HG03558 (cell line): ENCODE results near the gene L3MBTL4.
"Not testable (repeated sequence)": the region's sequence is repeated elsewhere in the genome, so short reads cannot be mapped to it uniquely, and the experiment has no call there.

ENCODE experiments used
- ATAC-seq: cut with Tn5 transposase; IDR thresholded peaks from one replicate; pipeline ENCODE4 v1.9.1; 2021; ENCODE audit warnings: moderate number of reproducible peaks; ENCODE audit not compliant: unreplicated experiment; ENCODE audit errors: extremely low read depth

The L3MBTL4 gene

DNA sequence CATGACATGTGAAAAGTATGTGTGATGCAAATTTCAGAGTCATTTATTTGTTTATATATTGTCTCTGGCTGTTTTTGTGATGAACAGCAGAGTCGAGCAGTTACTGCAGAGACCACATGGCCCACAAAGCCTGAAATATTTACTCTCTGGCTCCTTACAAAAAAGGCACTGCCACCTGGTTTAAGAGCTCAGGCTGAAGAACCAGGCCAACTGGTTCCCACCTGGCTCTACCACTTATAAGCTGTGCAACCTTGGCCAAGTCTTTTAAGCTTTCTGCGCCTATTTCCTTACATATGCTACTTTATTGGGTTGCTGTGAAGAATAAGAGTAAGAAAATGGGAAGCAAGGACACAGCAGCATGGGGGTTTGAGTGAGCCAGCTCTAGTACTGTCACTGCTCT is 207.6 kb downstream of the L3MBTL4 start:
- no peak for ATAC-seq

DNA sequence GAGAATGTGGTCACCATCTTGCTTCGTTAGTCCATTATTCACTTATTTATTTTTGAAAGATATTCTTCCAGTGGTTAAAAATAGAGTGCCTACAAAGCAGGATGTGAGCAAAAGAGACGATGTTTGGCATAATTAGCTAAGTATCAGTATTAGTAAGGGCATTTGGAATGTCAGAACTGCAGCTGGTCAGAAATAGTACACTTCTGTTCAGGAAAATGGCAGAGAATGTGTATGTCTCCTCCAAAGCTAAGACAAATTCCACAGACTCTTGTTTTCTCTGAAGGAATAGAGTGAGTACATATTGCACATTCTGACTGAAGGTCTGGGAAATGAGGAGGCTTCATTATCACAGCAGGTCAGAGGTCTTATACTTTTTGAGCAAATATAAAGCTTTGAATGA is 209.0 kb downstream of the L3MBTL4 start:
- ATAC-seq = no peak

DNA sequence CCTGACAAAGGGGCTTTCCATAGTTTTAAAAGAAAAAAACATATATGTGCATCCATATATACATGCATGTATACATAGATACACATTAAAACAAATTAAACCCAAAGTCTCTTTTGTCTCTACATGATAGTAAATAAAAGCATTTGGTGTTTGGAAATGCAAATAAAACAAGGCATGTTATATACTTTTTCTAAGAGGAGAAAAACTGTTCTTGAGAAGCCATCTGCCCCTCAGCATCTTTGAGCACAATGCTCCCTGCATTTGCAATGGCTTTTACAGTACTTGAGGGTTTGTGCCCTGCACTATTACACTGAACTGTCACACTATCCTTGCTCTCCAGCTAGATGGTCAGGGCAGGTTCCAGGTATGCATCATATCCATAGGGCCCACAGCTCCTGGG is 210.2 kb downstream of the L3MBTL4 start:
- ATAC-seq = no peak

DNA sequence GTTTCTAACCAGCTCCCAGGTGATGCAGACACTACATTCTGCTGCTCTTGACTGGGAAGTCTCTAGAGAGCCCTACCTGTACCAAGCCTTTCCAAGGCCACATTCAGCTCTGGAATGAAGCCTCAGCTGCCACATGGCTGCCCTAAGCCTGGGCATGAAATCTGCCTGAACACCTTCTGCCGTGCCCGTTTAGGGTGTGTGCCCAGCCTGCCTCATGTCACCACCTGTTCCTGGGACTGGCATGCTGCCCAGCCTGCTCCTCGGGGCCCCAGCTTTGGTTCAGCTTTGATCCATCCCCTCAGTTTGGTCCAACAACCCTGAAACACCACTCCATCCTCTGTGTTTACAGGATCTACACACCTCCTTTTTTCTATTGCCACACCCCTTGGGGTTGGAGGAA is 210.9 kb downstream of the L3MBTL4 start:
- ATAC-seq = no peak

DNA sequence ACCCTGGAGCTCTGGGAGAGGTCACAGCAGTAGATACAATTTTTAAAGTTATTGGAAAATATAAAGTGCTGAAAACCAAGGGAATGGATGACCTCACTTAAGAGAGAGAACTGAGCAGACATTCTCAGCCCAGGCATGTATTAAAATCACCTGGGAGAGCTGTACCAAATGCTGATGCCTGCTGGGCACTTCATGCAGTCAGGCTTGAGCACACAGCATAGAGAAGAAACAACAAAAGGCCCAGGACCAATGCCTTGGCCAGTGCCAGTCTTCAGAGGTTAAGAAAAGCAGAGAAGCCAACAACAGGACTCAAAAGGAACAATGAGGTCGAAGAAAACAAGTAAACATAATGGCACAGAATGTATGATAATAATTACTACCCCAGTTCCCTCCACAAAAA is 211.8 kb downstream of the L3MBTL4 start:
- ATAC-seq = no peak

DNA sequence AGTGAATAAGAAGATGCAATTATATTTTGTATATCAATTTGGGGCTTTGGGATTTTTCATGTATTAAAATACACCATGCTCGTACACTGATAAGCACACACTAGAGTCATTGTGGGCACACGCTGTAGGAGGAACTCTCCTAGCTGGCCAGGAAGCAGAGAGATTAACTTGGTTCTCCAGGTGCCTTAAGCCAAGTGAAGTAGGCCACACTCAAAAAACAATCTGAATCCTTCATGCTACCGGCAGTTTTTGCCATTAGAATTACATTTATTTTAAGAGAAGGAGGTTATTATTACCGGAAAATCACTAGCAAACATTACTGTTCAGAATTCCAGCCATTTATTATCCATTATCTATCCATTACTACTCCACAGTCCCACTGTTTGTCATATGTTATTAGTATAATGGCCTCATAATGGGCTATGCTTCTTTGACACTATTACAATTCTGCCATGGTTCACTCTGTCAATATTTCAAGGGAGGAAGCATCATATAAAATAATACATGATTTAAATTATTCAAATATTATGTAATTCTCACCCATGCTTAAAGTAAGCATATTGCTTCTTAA is 214.4 kb downstream of the L3MBTL4 start:
- no peak for ATAC-seq

DNA sequence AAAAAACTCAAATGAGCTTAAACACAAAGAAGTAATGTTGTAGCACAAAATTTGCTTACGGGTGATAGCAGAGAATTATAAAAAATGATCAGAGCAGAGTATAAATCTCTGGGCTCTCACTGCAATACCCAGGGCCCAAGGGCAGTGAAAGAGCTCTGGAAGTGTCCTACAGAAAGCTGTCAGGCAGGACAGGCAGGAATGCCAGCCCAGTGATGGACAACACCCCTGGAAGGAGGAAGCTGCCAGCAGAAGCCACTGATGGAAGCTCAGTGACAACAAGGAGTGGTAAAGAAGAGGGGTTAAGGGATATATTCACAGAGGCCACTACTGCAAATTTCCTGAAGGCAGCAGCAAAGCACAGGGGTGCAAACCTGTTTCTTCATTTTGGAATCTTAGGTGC is 214.9 kb downstream of the L3MBTL4 start:
- ATAC-seq = no peak

DNA sequence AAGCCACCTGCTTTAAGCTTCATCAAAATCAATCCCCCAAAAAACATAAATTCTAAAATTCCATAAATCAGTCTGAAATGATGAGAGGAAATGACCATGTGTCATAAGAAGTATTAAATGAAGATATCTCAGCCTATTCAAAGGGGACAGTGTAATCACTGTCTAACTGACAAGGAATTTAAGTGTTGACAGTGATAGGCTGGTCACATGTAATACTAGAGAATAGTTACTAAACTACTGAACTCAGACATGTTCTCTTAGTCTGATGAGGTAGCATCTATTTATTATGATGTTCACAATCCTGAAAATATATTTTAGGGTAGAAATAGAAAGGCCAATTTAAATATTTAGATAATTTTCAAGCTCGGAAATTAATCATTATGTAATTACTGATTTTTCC is 216.1 kb downstream of the L3MBTL4 start:
- ATAC-seq = no peak

DNA sequence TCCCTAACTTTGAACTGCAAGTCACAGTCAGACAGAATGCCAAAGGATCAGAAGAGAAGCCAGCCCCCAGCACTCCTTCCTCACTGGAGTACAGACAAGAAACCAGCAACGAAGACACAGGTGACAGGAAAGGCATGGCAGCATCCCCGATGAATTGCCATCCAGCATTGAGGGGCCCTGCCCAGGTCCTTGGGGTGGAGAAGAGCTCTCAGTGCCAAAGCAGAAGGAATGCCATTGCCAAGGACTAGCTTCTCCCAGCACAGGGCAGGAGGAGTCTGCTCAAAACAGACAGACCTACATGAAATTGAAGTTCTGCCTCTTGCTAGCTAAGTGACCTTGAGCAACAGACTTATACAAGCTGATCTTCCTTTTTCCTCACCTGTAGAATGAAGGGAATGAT is 220.1 kb downstream of the L3MBTL4 start:
- no peak for ATAC-seq

DNA sequence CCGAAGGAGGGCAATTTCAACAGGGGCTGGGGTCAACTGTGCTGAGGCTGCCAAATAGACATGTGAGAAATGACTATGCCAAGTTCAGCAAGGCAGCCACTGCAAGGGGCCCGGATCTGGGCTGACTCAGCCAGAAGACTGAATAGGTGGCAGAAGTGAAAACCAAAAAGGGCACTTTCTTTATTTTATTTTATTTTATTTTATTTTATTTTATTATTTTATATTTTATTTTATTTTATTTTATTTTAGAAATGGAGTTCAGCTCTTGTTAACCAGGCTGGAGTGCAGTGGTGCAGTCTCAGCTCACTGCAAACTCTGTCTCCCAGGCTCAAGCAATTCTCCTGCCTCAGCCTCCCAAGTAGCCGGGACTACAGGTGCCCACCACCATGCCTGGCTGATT is 228.9 kb downstream of the L3MBTL4 start:
- not testable (repeated sequence) for ATAC-seq

DNA sequence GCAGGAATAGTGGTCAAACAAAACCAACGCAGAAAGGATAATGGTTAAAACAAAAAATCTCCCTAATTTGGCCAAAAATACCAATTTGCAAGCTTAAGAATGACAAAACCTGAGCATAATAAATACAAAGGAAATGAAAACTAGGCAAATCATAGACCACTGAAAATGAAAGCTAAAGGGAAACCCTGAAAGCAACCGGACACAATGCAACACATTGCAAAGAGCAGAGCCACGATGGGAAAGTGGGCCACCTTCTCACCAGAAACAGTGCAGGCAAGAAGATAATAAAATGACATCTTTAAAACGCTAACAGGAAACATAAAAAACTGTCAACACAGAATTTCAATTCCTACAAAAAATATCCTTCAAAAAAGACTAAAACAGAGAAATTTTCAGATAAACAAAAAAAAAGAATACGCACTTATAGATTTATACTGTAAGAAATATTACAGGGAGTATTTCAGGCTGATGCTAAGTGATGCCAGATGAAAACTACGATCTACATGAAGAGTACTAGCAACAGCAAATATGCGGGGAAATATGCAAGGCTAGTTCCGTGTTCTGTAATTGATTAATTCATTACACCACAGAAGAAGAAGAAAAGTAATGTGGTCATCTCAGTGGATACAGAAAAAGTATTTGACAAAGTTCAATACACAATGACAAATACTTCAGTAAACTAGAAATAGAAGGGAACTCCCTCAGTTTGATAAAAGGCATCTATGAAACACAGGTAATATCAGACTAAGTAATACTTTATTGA is 239.5 kb downstream of the L3MBTL4 start:
- no peak for ATAC-seq

DNA sequence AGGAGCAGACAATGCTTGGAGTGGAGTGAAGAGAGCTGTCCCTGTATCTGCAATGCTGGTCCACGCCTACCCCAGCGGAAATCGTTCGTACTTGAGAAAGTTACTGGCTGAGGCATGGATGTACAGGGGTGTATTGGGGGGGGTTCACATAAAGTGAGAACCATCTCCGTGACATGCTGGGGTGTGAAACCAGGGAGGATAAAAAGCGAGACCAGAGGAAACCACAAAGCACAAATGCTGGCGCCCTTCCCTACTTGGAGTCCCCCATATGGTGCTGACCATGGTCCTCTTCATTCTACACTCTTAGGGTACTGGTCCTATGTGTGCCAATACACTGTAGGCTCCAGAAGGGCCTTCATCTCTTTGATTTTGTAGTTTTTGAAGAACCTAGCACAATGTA is 244.1 kb downstream of the L3MBTL4 start:
- ATAC-seq = no peak

DNA sequence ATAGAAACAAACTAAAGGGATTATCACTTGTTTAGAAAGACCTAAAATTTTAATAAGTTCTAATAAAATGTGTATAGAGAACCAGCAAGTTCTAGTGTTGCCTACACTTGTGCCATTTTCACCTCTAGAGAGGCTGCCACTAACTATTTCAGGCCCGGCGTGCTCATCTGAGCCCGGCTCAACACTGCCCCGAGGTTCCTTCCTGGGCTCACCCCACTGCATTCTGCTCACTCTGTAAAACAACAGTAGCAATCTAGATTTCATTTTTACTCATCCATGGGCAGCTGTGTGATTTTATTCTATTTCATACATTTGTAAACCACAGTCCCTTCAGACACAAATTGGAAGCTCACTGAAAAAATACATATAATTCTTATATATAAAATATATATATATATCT is 253.2 kb downstream of the L3MBTL4 start:
- no peak for ATAC-seq

DNA sequence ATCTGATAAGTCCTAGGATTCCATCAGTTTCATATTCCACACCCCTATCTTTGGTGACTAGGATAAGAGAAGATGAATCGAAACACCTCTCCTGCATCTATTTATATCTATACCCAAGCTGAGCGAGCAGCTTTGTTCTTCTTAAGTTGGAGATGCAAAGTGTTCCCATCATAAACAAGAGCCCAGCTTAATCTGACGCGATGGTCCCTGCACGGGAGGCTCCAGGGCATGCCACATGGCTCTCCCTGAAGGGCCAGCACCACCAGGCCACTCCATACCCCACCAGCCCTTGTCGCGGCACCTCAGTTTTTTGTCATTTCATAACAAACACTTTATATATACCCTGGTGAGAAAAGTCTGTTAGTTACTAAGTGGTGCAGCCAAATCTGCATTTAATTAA is 255.3 kb downstream of the L3MBTL4 start:
- ATAC-seq = no peak

DNA sequence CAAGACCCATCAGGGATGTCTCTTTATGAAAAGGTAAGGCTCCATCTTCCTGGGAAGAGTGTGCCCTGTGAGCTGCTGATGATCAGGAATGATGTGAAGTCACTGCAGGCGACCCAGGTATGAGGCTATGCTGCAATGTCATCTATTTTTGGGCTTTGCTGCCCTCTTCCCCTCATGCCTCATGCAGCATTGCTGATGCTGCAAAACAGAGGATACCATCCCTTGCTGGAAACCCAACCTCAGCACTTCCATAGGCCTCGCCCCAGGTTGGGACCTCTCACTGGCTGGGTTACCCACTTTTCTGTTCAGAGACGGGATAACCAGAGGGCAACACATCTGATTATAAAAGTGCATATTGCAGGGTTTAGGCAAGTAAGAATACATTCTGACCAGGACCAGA is 255.8 kb downstream of the L3MBTL4 start:
- ATAC-seq = no peak

DNA sequence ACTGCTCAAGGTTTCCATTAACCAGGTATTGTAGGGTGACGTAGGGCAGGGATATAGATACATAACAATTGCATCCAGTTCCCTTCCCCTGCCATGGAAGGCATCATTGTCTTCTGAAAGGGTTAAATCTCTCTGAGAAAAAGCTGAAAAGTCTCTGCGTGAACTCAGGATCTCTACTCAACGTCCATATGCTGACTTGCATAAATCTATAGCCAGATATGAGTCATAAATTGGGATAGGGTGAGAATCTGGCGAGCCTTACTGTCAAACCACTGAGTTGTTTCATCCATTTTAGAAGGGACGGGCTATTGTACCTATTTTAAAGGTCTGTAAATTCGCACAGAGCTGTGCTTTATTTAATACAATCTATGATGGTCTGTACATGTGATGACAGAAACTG is 258.3 kb downstream of the L3MBTL4 start:
- ATAC-seq = no peak

DNA sequence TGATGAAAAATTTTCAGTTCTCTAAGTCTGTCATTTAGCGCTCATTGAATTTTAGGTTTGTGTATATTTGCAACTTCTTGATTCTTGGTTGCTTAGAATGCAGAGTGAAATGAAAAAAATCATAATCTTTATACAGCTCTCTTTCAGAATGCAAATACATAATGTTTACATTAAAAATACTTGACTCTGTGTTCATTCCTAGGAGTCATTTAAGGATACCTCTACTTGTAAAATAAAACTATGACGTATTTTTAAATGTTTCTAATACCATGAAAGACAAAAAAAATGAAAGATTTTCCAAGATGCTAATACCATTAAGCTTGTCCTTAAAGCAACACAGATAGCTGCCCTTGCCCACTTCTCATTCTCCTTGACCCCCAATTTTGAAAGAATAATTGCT is 259.0 kb downstream of the L3MBTL4 start:
- no peak for ATAC-seq

DNA sequence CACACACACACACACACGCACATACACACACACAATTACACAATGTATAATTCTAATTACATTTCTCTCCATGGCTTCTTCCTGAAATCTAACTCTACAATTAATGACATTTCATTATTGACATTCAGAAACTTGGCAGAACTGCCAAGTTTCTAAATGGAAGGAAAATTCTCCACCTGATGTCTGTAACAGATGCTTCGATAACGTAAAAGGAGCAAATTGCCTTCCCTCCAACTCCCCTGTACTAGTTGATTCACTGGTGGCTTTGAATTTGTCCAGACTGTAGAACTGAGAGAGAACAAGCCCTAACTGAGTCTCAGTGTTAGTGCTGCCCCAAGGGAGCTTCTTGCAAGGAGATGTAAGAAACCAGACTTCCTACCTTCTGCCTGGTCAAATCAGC is 264.3 kb downstream of the L3MBTL4 start:
- no peak for ATAC-seq

DNA sequence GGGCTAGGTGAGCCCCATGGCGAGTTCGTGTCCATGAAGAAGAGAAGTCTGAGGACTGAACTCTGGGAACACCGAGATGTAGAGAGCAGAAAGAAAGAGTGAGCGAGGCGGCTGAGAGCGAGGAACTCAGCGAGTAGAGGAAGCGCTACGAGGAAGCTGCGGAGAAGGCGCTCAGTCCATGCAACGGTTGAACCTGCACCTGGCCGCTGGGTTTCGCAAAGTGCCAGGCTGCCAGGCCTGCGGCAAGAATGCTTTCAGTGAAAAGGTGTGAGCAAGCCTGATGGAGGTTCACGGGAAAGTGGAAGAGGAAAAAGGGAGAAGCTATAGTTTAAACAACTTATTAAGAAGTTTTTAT is 268.4 kb downstream of the L3MBTL4 start:
- ATAC-seq = no peak

DNA sequence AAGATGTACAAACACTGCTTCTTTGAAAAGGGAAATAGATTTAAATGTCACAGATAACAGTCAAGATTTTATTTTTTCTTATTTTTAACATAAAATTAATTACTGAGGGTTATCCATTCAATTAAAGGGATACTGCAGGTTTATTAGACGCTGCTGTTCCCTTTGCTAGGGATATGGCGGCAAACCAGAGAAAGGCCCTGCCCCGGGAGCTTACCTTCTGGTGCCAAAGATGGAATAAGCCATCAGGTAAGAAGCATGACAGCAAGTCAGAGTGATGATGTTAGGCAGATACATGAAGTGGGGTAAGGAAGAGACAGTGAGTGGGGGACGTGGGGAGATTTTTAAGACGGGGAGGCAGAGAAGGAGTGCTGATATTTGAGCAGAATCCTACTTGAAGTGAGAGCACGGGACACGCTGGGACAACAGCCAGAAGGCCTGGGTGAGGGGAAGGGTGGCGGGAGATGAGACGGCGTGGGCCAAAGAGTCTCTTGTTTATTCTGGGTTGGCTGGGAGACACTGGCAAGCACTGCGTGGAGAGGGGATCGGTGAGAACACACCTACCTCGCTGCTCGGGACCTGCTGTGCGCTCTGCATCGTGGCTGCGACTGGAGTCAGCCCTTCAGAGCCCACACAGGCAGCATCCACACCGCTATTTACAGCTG is 268.9 kb downstream of the L3MBTL4 start:
- ATAC-seq = no peak

DNA sequence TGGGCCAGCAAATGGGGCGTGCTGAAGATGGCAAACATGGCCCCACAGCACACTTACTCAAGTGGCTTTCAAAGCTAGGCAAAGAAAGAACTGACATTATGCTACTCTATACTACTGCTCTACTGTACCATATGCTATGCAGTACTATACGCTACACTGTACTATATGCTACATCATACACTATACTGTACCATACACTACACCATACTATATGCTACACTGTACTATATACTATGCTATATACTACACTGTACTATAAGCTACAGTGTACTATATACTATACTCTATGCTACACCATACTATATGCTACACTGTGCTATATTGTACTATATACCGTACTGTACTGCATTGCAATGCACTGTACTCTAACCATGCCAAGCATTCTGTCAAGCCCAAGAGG is 275.7 kb downstream of the L3MBTL4 start:
- no peak for ATAC-seq

DNA sequence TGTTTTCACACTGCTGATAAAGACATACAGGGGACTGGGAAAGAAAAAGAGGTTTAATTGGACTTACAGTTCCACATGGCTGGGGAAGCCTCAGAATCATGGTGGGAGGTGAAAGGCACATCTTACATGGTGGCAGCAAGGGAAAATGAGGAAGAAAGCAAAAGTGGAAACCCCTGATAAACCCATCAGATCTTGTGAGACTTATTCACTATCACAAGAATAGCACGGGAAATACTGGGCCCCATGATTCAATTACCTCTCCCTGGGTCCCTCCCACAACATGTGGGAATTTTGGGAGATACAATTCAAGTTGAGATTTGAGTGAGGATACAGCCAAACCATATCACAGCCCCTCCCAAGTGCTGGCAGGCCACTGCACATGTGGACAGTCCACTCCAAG is 278.8 kb downstream of the L3MBTL4 start:
- ATAC-seq = not testable (repeated sequence)
